Liver (tissue), 9 donors: Measurements from ENCODE around the gene UGT1A7. TPM values are rescaled to one million over a fixed set of nuclear protein-coding genes. Genes with fewer than 3 reads are reported as not detected.
A peak's percentile ranks its signal among the peaks of the same experiment; 100 is the strongest.
"Not testable (repeated sequence)": the region's sequence is repeated elsewhere in the genome, so short reads cannot be mapped to it uniquely, and the experiment has no call there.

Source experiments
- DNase-seq: peaks from one replicate; pipeline ENCODE4 v3.0.0-alpha.2; 2017; ENCODE audit warnings: low spot score
- H3K27ac ChIP-seq, 2 donors: one replicate each; pipeline ENCODE4 v1.7.0; 2013; ENCODE audit warnings: inconsistent platforms in 2 of 2, low read length in 2 of 2, control low read depth in 1 of 2, low read depth in 1 of 2, mild to moderate bottlenecking in 1 of 2
- H3K27me3 ChIP-seq, 4 donors: one replicate each; pipeline versions ENCODE4 v1.6.1 to v1.7.0; 2013; ENCODE audit warnings: low read length in 3 of 4, inconsistent platforms in 1 of 4, mild to moderate bottlenecking in 1 of 4, moderate library complexity in 1 of 4; ENCODE audit not compliant: control insufficient read depth in 4 of 4, insufficient read depth in 4 of 4
- H3K36me3 ChIP-seq, 4 donors: one replicate each; pipeline versions ENCODE4 v1.6.1 to v1.7.0; 2013; ENCODE audit warnings: low read length in 3 of 4, mild to moderate bottlenecking in 3 of 4, low read depth in 1 of 4, moderate library complexity in 1 of 4; ENCODE audit not compliant: control insufficient read depth in 4 of 4, insufficient read depth in 3 of 4
- H3K4me1 ChIP-seq, 4 donors: one replicate each; pipeline versions ENCODE4 v1.6.1 to v1.7.0; 2013; ENCODE audit warnings: low read length in 3 of 4, mild to moderate bottlenecking in 3 of 4, moderate library complexity in 1 of 4; ENCODE audit not compliant: control insufficient read depth in 4 of 4, insufficient read depth in 4 of 4
- H3K4me3 ChIP-seq, 3 donors: one replicate each; pipeline versions ENCODE4 v1.6.1 to v1.7.0; 2013; ENCODE audit warnings: low read length in 3 of 3, control low read depth in 1 of 3, low read depth in 1 of 3, mild to moderate bottlenecking in 1 of 3
- H3K9ac ChIP-seq, 2 donors: one replicate each; pipeline ENCODE4 v1.7.0; 2013; ENCODE audit warnings: low read length in 2 of 2, mild to moderate bottlenecking in 2 of 2, moderate library complexity in 2 of 2, control low read depth in 1 of 2, low read depth in 1 of 2
- H3K9me3 ChIP-seq, 4 donors: one replicate each; pipeline versions ENCODE4 v1.6.1 to v1.7.0; 2013; ENCODE audit warnings: low read length in 3 of 4; ENCODE audit not compliant: control insufficient read depth in 4 of 4
- CTCF ChIP-seq: fragments of 150-350 bp; IDR thresholded peaks from 2 replicates; pipeline ENCODE4 v1.5.1; 2017; ENCODE audit warnings: improper control_type of control experiment, low read depth, low read length; ENCODE audit not compliant: missing input control
- EGR1 ChIP-seq, 2 donors: IDR thresholded peaks; 2 replicates each; pipeline ENCODE4 v1.6.1; 2016 to 2018; ENCODE audit warnings: antibody characterized with exemption in 2 of 2, low read depth in 2 of 2
- FOXA1 ChIP-seq: IDR thresholded peaks from 2 replicates; pipeline ENCODE4 v1.6.1; 2016; ENCODE audit warnings: antibody characterized with exemption
- FOXA2 ChIP-seq: IDR thresholded peaks from 2 replicates; pipeline ENCODE4 v1.6.1; 2016; ENCODE audit warnings: antibody characterized with exemption
- GABPA ChIP-seq, 2 donors: IDR thresholded peaks in 1 of 2; conservative IDR thresholded peaks in 1 of 2; 2 replicates each; pipeline ENCODE4 v1.6.1; 2016; ENCODE audit warnings: antibody characterized with exemption in 2 of 2, mild to moderate bottlenecking in 1 of 2, moderate library complexity in 1 of 2
- HNF4A ChIP-seq, 2 donors: conservative IDR thresholded peaks; 2 replicates each; pipeline ENCODE4 v1.6.1; 2016; ENCODE audit warnings: antibody characterized with exemption in 2 of 2, mild to moderate bottlenecking in 2 of 2
- HNF4G ChIP-seq: IDR thresholded peaks from 2 replicates; pipeline ENCODE4 v1.6.1; 2016; ENCODE audit warnings: antibody characterized with exemption
- JUND ChIP-seq, 2 donors: IDR thresholded peaks; 2 replicates each; pipeline ENCODE4 v1.6.1; 2016; ENCODE audit warnings: antibody characterized with exemption in 2 of 2
- NR2F2 ChIP-seq: IDR thresholded peaks from 2 replicates; pipeline ENCODE4 v1.6.1; 2016; ENCODE audit warnings: antibody characterized with exemption
- RAD21 ChIP-seq, 2 donors: IDR thresholded peaks; 2 replicates each; pipeline ENCODE4 v1.6.1; 2016; ENCODE audit warnings: antibody characterized with exemption in 2 of 2, mild to moderate bottlenecking in 2 of 2
- RXRA ChIP-seq, 2 donors: IDR thresholded peaks; 2 replicates each; pipeline ENCODE4 v1.6.1; 2017 to 2018; ENCODE audit warnings: antibody characterized with exemption in 2 of 2, mild to moderate bottlenecking in 1 of 2
- SP1 ChIP-seq: IDR thresholded peaks from 2 replicates; pipeline ENCODE4 v1.6.1; 2018; ENCODE audit warnings: antibody characterized with exemption, mild to moderate bottlenecking
- TAF1 ChIP-seq: conservative IDR thresholded peaks from 2 replicates; pipeline ENCODE4 v1.6.1; 2016; ENCODE audit warnings: antibody characterized with exemption, mild to moderate bottlenecking
- YY1 ChIP-seq: IDR thresholded peaks from 2 replicates; pipeline ENCODE4 v1.6.1; 2016; ENCODE audit warnings: antibody characterized with exemption, mild to moderate bottlenecking
- ZBTB33 ChIP-seq: IDR thresholded peaks from 2 replicates; pipeline ENCODE4 v1.6.1; 2016; ENCODE audit warnings: antibody characterized with exemption
- WGBS: extraction: QIAGEN DNeasy Blood & Tissue Kit; methylation state at CpG from one replicate; pipeline ENCODE4 v1.1.7; 2013; 5-methylcytosine and 5-hydroxymethylcytosine counted together
- polyA plus RNA-seq, 2 donors: library from polyadenylated mRNA; stranded (reverse) in 1 of 2; unstranded in 1 of 2; fragments of 200-250 nt in 1 of 2; fragments of >200 nt in 1 of 2; fragmentation: Nextera tagmentation in 1 of 2; extraction: Ambion mirVana in 1 of 2; gene quantifications; one replicate each; pipeline versions ENCODE4 v1.2.1 to v1.2.3, GENCODE V29; 2013 to 2015
- total RNA-seq, 2 donors: library from RNA; depleted of rRNA; stranded (reverse); fragments of >200 nt; gene quantifications; one replicate each; pipeline ENCODE4 v1.2.3, GENCODE V29; 2014
- TF ChIP-seq, protein P1 (sequence below): IDR thresholded peaks from 2 replicates; pipeline ENCODE4 v1.6.1; 2016; ENCODE audit warnings: antibody characterized with exemption
- TF ChIP-seq, protein P2 (sequence below): IDR thresholded peaks from 2 replicates; pipeline ENCODE4 v1.6.1; 2016; ENCODE audit warnings: antibody characterized with exemption
- TF ChIP-seq, protein P3 (sequence below): IDR thresholded peaks from 2 replicates; pipeline ENCODE4 v1.6.1; 2016; ENCODE audit warnings: antibody characterized with exemption, mild to moderate bottlenecking
- donor health status: healthy.
- donor health status: healthy.
- donor health status: healthy.
- donor health status: healthy.
- donor health status: healthy.

Gene UGT1A7
- total RNA-seq: 1 to 10 TPM in 1 of 2 donors, not detected in 1; 2.2 TPM
- under 1 TPM; 0.02 to 0.38 TPM for polyA plus RNA-seq

GRCh38 chr2:233681521-233682099 is at the start of gene UGT1A7:
Gene UGT1A7 (plus strand): TSS chr2:233681901. CDS start chr2:233681938, 37 bp downstream.
- H3K36me3 ChIP-seq: no peaks in the 10 kb centered on the region
- no peak within 1 kb of the TSS for H3K4me3 ChIP-seq
- H3K27ac ChIP-seq: peak within 1 kb of the TSS in 1 of 2 donors; percentile 35
- H3K4me1 ChIP-seq: peaks cover 1 to 6% (median 4%) of the 10 kb centered on the region in 4 donors
- H3K27me3 ChIP-seq: no peaks in the 10 kb centered on the region
- no peaks in the 10 kb centered on the region for H3K9me3 ChIP-seq
- TF ChIP-seq HNF4A (conservative IDR thresholded peaks at IDR 0.05) (peak; percentile 28 to 41), FOXA2 (no peak)
- TF ChIP-seq, protein P1, sequence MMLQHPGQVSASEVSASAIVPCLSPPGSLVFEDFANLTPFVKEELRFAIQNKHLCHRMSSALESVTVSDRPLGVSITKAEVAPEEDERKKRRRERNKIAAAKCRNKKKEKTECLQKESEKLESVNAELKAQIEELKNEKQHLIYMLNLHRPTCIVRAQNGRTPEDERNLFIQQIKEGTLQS: no peak
- no peak within 1 kb of the TSS for H3K9ac ChIP-seq
- DNase-seq: no peak
- WGBS: 63% methylated on average over 5 of the region's 5 CpGs

DNA sequence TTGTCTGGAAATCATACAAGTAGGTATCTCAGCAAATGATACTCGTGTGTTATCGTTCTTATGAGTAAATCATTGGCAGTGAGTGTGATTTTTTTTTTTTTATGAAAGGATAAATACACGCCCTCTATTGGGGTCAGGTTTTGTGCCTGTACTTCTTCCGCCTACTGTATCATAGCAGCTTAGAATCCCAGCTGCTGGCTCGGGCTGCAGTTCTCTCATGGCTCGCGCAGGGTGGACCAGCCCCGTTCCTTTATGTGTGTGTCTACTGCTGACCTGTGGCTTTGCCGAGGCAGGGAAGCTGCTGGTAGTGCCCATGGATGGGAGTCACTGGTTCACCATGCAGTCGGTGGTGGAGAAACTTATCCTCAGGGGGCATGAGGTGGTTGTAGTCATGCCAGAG is 45.4 kb upstream of the UGT1A7 start, which contains the start of gene UGT1A10:
Gene UGT1A10 (plus strand): TSS at position 143 of the 400 bp plus-strand sequence. CDS start 75 bp downstream, at position 218.
- H3K27ac ChIP-seq, H3K4me1 ChIP-seq, H3K27me3 ChIP-seq, H3K9me3 ChIP-seq, H3K36me3 ChIP-seq, H3K9ac ChIP-seq, H3K4me3 ChIP-seq, DNase-seq: not testable (repeated sequence)
- WGBS: 82% methylated on average over 10 of the region's 10 CpGs

DNA sequence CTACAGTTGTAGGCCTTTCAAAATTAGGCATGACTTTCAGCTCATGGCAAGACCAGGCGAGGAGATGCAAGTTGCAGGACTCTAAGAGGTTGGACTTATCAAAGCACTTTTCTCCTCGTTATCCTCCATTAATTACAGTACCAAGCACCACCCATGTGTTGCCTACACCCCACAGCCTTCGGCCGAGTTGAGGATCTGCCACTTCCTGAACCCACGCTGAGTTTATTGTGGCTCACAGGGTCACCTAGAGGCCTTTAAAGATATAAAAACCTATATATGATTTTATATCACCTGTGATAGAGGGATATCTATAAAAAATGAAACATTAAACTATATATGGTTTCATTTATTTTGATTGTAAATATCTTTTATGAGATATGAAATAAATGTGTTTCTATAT is 42.9 kb upstream of the UGT1A7 start:
- Histone ChIP-seq H3K4me1 (no peaks in the 10 kb centered on the region), H3K9ac (no peak overlapping the region), H3K9me3 (no peaks in the 10 kb centered on the region), H3K27ac (no peak overlapping the region), H3K27me3 (no peaks in the 10 kb centered on the region), H3K4me3 (no peak overlapping the region), H3K36me3 (no peaks in the 10 kb centered on the region)
- no peak for DNase-seq
- no peak for TF ChIP-seq EGR1 (IDR thresholded peaks at IDR 0.05; ENCODE audit: low read depth in 2 of 2)
- TF ChIP-seq, protein P1: no peak
- no peak for TF ChIP-seq GABPA (IDR thresholded peaks at IDR 0.05 in 1 of 2, conservative IDR thresholded peaks at IDR 0.05 in 1 of 2)
- no peak for TF ChIP-seq FOXA2
- no peak for TF ChIP-seq HNF4A (conservative IDR thresholded peaks at IDR 0.05)
- no peak for TF ChIP-seq HNF4G
- TF ChIP-seq CTCF: no peak
- no peak for TF ChIP-seq YY1
- no peak for TF ChIP-seq RXRA (IDR thresholded peaks at IDR 0.05)
- no peak for TF ChIP-seq FOXA1
- TF ChIP-seq JUND (IDR thresholded peaks at IDR 0.05): no peak
- TF ChIP-seq TAF1: no peak
- TF ChIP-seq ZBTB33: no peak
- TF ChIP-seq RAD21 (IDR thresholded peaks at IDR 0.05): no peak
- TF ChIP-seq NR2F2: no peak
- TF ChIP-seq, protein P2, sequence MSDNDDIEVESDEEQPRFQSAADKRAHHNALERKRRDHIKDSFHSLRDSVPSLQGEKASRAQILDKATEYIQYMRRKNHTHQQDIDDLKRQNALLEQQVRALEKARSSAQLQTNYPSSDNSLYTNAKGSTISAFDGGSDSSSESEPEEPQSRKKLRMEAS: no peak
- TF ChIP-seq SP1: no peak
- TF ChIP-seq, protein P3, sequence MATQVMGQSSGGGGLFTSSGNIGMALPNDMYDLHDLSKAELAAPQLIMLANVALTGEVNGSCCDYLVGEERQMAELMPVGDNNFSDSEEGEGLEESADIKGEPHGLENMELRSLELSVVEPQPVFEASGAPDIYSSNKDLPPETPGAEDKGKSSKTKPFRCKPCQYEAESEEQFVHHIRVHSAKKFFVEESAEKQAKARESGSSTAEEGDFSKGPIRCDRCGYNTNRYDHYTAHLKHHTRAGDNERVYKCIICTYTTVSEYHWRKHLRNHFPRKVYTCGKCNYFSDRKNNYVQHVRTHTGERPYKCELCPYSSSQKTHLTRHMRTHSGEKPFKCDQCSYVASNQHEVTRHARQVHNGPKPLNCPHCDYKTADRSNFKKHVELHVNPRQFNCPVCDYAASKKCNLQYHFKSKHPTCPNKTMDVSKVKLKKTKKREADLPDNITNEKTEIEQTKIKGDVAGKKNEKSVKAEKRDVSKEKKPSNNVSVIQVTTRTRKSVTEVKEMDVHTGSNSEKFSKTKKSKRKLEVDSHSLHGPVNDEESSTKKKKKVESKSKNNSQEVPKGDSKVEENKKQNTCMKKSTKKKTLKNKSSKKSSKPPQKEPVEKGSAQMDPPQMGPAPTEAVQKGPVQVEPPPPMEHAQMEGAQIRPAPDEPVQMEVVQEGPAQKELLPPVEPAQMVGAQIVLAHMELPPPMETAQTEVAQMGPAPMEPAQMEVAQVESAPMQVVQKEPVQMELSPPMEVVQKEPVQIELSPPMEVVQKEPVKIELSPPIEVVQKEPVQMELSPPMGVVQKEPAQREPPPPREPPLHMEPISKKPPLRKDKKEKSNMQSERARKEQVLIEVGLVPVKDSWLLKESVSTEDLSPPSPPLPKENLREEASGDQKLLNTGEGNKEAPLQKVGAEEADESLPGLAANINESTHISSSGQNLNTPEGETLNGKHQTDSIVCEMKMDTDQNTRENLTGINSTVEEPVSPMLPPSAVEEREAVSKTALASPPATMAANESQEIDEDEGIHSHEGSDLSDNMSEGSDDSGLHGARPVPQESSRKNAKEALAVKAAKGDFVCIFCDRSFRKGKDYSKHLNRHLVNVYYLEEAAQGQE: no peak
- 76% methylated on average over 5 of the region's 5 CpGs for WGBS
